ENCODE measurements around the gene ADRA2C. TPM values are rescaled to one million over a fixed set of nuclear protein-coding genes. Genes with fewer than 3 reads are reported as not detected.
A peak's percentile ranks its signal among the peaks of the same experiment; 100 is the strongest.

Gene ADRA2C
- total and polyA plus RNA-seq, 2 experiments from 2014 or later: 3.0 to 16.6 TPM

- no peaks in the 10 kb centered on the region for H3K27me3 ChIP-seq (ENCODE audit: insufficient read depth)
- H3F3A ChIP-seq (replicated peaks; ENCODE audit: low read depth): no peaks in the 10 kb centered on the region
- no peaks in the 10 kb centered on the region for H3K79me2 ChIP-seq (replicated peaks; ENCODE audit: insufficient read depth)
- peaks cover 25% of the 10 kb centered on the region for H3K4me1 Mint-ChIP-seq
- no peaks in the 10 kb centered on the region; the same call in 1 of the 3 replicates for H3K9me3 Mint-ChIP-seq
- no peak for DNase-seq (ENCODE audit: low spot score)
- peaks cover 16% of the 10 kb centered on the region for H3K27me3 Mint-ChIP-seq (ENCODE audit: insufficient read depth, low read depth, poor library complexity)
- no peak overlapping the region for H3K4me2 ChIP-seq
- H3K9me2 ChIP-seq (ENCODE audit: insufficient read depth): no peaks in the 10 kb centered on the region
- H3K4me3 Mint-ChIP-seq: no peak overlapping the region
- TF ChIP-seq CTCF (conservative IDR thresholded peaks at IDR 0.05; ENCODE audit: low read depth in 2 of 2): no peak
- no peak for TF ChIP-seq JUNB (IDR thresholded peaks at IDR 0.05; ENCODE audit: unreplicated experiment)
- TF ChIP-seq ETS1 (IDR thresholded peaks at IDR 0.05): no peak
- no peak for TF ChIP-seq ZNF462 (CRISPR knock-in tag; IDR thresholded peaks at IDR 0.05)
- no peak for TF ChIP-seq EZH2phosphoT487 (IDR thresholded peaks at IDR 0.05; ENCODE audit: unreplicated experiment)
- no peak for TF ChIP-seq CREB1 (CRISPR knock-in tag; IDR thresholded peaks at IDR 0.05; ENCODE audit: low read depth)
- TF ChIP-seq REST (IDR thresholded peaks at IDR 0.05; ENCODE audit: unreplicated experiment): no peak
- TF ChIP-seq ZNF331 (CRISPR knock-in tag; IDR thresholded peaks at IDR 0.05; ENCODE audit: low read depth): no peak
- no peak for TF ChIP-seq NANOG (IDR thresholded peaks at IDR 0.05; ENCODE audit: borderline replicate concordance)
- TF ChIP-seq POLR2AphosphoS5 (IDR thresholded peaks at IDR 0.05; ENCODE audit: low read depth): no peak
- no peak for TF ChIP-seq STAT1 (IDR thresholded peaks at IDR 0.05; ENCODE audit: unreplicated experiment)
- no peak for TF ChIP-seq EZH2 (IDR thresholded peaks at IDR 0.05; ENCODE audit: low read depth, unreplicated experiment)
- TF ChIP-seq ZNF114 (CRISPR knock-in tag; IDR thresholded peaks at IDR 0.05): no peak
- H3K27ac ChIP-seq (ENCODE audit: low read depth): no peak overlapping the region
- no peaks in the 10 kb centered on the region for H4K20me1 ChIP-seq (replicated peaks; ENCODE audit: insufficient read depth)
- no peaks in the 10 kb centered on the region for H3K36me3 ChIP-seq (ENCODE audit: insufficient read depth)
- peak; percentile 16; the same call in 1 of the 3 replicates for ATAC-seq
- H2AFZ ChIP-seq: no peak overlapping the region
- no peak overlapping the region for H3K4me3 ChIP-seq
- H3K27ac Mint-ChIP-seq: no peak overlapping the region
- H3K36me3 Mint-ChIP-seq (ENCODE audit: low read depth): no peaks in the 10 kb centered on the region; the same call in 2 of the 3 replicates
- H3K4me1 ChIP-seq (ENCODE audit: insufficient read depth): peaks cover 12% of the 10 kb centered on the region
Observed at GRCh38 chr4:3809451-3810110, 43.4 kb downstream of the ADRA2C start.

Measured in GM23338 (cell line).